ENCODE data around the gene EML4.

DNA sequence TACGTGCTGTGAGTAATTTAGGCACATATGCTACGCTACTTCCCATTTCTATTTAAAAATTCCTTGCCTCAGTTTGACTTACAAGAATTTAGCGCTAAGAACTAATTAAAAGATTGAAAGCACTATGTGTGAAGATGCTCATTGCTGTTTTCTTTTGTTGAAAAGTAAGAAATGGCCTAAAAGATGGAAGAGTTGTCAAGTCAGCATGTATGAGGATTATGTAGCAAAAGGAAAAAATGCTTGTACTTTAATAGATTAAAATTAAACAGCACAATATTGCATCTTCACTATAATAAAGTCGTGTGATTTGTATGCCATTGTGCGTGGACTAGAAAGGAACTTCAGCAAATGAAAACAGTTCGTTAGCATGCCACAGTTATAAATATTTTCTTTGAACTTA is 114.9 kb downstream of the EML4 start:
- TF ChIP-seq, protein P1, sequence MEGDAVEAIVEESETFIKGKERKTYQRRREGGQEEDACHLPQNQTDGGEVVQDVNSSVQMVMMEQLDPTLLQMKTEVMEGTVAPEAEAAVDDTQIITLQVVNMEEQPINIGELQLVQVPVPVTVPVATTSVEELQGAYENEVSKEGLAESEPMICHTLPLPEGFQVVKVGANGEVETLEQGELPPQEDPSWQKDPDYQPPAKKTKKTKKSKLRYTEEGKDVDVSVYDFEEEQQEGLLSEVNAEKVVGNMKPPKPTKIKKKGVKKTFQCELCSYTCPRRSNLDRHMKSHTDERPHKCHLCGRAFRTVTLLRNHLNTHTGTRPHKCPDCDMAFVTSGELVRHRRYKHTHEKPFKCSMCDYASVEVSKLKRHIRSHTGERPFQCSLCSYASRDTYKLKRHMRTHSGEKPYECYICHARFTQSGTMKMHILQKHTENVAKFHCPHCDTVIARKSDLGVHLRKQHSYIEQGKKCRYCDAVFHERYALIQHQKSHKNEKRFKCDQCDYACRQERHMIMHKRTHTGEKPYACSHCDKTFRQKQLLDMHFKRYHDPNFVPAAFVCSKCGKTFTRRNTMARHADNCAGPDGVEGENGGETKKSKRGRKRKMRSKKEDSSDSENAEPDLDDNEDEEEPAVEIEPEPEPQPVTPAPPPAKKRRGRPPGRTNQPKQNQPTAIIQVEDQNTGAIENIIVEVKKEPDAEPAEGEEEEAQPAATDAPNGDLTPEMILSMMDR (conservative IDR thresholded peaks at IDR 0.05; ENCODE audit: low read length) = no peak
- TF ChIP-seq EZH2phosphoT487 (IDR thresholded peaks at IDR 0.05; ENCODE audit: borderline replicate concordance, low read depth, low read length) = no peak
